NCI-H2107 treated with DMSO at 0.1 percent for 48 hours (cell line): Measurements from ENCODE around the gene IL17RC.
"Not testable (repeated sequence)": the region's sequence is repeated elsewhere in the genome, so short reads cannot be mapped to it uniquely, and the experiment has no call there.

ENCODE experiments used
- DNase-seq: peaks from one replicate; lab custom pipeline; 2025; ENCODE audit not compliant: unreplicated experiment; lab: John Stamatoyannopoulos, UW

The IL17RC gene

DNA sequence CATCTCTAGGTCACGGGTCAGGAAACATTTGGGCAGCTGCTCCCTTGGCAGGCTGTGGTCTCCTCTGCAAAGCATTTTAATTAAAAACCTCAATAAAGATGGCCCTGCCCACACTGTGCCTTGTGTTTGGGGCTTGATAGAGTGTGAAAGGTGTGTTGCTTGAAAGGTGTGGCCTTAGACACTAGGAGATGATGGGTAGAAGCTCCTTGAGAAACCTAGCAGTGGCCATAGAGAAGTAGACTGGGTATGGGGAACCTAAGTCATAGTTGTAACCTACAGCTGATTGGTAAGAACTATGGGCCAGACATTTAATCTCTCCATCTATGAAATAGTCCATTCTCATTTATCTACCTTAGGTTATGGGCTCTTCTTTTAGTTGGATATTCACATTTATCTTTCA is 23.2 kb upstream of the IL17RC start:
- DNase-seq, result no peak

DNA sequence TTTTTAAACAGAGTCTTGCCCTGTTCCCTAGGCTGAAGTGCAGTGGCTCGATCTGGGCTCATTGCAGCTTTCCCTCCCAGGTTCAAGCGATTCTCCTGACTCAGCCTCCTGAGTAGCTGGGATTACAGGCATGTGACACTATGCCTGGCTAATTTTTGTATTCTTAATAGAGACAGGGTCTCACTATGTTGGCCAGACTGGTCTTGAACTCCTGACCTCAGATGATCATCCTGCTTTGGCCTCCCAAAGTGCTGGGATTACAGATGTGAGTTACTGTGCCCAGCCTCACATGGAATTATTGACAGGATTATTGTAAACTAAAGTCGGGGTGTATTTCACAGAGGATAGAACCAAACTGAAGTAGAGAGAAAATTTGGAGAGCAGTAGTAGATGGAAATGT is 21.2 kb upstream of the IL17RC start:
- DNase-seq, result not testable (repeated sequence)

DNA sequence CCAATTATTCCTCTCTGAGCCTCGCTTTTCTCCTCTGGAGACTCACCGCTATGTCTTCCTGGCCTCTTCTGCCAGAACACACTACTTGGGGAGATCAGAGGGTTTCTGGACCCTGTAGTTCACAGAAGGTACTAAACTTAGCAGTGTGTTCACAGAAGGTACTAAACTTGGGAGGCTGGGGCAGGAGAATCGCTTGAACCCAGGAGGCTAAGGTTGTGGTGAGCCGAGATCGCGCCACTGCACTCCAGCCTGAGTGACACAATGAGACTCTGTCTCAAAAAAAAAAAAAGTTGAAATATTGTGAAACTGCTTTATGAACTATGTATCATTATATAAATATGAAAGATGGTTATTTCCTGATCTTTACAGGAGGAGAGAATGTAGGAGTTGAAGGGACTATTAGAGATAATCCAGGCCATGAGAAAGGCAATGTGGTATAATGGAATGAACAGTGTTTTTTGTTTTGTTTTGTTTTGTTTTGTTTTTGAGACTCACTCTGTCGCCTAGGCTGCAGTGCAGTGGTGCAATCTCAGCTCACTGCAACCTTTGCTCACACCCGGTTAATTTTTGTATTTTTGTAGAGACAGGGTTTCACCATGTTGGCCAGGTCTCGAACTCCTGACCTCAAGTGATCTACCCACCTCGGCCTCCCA is 20.0 kb upstream of the IL17RC start:
- not testable (repeated sequence) for DNase-seq

DNA sequence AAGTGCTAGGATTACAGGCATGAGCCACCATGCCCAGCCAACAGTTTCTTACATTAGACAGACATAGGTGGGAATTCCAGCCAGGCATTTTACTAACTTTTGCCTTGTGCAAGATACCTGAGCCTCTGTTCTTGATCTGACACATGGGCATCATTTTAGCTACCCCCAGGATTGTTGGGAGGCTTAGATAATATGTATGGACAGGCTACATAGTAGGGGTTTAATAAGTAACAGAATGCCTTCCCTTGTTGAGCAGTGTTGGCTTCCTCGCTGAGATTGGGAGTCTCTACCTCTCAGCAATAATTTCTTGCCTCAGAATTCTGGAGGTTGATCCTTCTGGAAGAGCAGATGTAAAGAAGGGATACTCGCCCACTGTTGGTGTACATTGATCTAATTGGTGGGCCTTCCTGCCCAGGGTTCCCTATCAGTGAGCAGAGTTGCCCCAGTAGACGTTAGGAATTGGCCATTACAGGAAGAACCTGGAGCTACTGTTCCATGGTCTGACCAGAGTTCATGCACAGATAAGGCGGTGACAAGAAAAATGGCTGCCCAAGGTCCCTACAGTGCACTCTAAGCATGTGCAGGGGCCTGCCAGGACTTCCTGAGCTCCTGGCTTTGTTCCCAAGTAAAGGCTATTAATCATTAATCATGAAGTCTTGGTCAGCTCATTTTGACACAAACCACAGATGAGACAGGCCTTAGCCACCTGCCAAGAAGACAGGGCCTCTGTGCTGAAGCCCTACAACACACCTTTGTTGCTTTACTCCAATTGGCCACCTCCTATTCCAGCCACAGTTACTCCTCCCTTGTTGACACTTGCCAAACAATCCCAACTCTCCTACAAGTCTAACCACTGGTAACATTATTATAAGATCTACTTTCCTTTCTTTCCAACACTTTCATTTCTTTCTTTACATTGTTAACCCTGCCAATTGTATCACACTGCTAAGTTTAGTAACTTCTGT is 19.2 kb upstream of the IL17RC start:
- no peak for DNase-seq

DNA sequence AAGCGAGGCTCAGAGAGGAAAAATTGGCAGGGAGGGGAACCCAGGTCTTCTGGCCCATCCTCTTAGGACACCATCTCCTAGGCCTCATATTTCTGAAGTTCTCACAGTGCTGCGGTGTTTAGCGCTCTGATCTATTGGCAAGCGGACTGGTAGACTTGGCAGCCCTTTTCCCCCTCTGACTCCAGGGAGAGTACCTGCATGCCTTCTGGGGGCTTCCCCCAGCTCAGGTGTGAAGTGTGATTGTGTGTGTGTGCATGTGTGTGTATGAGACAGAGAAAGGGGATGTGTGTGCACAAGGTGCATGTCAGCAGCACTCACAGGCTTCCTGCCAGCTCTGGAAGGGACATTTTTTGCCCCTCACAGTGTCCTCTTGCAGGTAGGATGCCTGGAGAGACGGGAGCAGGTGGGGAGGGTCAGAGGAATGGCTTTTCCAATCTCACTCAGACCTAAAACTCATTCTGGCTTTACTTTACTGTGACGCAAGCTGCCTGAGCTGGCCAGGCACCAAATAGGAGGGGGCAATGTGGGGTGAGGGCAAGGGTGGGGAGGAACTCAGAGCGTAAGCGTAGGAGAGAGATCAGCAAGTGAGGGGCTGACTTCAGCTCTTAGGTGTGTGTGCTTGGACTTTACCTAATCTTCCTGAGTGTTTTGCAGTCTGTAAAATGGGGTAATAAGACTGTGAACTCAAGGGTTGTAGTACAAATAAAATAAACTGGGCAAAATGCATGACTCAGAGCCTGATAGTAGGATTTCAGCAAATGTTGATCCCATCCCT is 18.2 kb upstream of the IL17RC start:
- DNase-seq, result no peak

DNA sequence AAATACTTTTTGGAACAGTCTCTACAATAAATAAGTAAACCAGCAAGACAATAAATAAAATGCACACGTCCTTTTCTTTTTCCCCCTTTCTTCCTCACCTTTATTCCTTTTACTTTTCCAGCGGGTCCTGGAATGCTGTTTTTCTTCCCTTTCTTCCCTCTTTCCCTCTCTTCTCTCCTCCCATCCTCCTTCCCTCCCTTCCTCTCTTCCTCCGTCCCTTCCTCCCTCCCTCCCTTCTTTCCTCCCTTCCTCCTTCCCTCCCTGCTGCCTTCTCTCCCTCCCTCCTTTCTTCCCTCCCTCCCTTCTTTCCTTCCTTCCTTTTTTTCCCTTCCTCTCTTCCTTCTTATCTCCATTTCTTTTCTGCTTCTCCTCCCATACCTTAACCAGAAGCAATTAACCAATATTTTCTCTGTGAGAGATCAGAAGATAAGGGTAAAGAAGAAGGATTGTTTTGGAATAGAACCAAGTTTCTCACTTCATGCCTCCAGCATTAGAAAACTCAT is 17.6 kb upstream of the IL17RC start:
- no peak for DNase-seq

DNA sequence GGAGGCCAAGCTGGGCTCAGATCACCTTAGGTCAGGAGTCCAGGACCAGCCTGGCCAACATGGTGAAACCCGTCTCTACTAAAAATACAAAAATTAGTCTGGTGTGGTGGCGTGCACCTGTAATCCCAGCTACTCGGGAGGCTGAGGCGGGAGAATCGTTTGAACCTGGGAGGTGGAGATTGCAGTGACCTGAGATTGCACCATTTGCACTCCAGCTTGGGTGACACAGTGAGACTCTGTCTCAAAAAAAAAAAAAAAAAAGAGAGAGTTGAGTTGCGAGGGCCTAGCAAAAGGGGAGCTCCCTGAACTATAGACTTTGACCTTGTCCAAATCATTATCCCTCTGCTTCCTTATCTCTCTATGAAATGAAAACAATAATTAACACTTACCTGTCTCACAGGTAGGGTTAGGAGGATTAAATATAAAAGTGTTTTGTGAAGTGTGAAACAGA is 15.9 kb upstream of the IL17RC start:
- not testable (repeated sequence) for DNase-seq

DNA sequence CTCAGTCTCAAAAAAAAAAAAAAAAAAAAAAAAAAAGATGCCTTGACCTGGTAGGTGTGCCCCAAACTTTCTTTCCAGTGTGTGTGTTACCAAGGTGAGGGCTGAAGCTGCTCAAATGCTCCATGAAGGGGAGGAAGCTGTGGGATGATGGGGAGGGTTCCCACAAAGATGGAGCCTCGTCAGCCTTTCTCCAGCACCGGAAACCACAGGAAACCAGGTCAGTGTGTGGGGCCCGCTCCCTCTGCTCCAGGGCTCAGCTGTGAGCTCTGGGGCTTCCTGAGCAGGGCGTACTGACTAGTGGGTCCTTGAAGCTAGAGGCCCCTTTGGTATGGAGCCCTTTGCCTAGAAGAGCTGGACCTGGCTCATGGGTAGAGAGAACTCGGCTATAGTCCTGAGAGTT is 14.9 kb upstream of the IL17RC start:
- no peak for DNase-seq

DNA sequence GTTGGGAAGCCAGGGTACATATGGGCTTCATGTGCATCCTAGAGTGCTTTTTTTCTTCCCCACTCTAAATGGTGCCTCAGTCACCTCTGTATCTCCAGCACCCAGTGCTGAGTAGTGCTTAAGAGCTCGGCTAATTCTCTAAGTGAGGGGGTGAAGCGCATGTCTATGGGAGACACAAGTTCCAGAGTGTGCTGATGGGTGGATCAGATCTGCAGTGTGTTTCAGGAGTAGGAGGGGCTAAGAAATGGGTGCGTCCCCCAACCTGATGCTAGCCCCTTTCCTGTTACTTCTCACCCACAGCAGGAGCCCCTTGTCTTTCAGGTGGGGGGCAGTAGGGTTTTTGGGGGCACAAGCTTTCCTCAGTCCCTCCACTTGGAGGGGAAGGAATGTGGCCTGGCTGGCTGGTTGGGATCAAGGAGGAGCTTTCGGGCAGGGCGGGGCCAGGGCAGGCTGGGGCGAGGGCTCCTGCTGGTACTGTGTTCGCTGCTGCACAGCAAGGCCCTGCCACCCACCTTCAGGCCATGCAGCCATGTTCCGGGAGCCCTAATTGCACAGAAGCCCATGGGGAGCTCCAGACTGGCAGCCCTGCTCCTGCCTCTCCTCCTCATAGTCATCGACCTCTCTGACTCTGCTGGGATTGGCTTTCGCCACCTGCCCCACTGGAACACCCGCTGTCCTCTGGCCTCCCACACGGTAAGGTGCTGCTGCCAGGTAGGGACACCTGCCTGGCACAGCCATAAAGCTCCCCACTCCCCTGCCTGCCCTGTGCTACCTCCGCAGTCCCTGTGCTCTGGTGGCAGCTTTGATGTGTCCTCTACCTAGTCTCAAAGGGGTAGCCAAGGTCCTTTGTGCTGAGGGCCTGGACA is 14.3 kb upstream of the IL17RC start, which contains the start of gene IL17RE:
IL17RE (plus strand) TSS at position 477 of the 866 bp plus-strand sequence; CDS start at position 562, 85 bp downstream.
- peak; percentile 20 for DNase-seq

DNA sequence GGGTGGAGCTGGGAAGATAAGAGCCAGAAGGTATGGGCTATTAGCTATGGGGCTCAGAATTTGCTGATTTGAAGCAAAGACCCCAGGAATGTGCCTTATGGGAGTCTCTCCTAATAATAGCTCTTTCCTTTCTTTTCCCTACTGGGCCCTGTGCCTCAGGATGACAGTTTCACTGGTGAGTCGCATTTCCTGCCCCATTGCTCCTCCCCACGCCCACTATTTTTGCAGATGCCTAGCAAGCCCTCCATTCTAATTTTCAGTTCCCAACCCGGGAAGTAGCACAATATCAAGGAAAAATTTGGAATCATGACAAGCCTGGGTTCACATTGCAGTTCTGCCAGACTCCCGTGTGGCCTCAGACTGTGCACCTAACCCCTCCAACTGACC is 13.7 kb upstream of the IL17RC start:
- DNase-seq, result no peak

DNA sequence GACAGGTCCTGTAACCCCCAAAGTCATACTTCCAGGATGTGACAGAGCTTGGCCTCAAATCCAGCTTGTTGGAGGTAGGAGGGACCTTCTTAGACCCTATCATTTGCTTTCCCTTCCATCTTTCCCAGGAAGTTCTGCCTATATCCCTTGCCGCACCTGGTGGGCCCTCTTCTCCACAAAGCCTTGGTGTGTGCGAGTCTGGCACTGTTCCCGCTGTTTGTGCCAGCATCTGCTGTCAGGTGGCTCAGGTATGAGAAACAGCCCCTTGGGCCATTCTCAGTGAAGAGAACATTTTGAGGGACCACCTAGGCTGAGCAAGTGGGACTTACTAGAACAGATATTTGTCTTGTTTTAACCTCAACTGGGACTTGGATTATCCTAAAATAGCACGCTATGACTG is 13.0 kb upstream of the IL17RC start:
- DNase-seq, result no peak

DNA sequence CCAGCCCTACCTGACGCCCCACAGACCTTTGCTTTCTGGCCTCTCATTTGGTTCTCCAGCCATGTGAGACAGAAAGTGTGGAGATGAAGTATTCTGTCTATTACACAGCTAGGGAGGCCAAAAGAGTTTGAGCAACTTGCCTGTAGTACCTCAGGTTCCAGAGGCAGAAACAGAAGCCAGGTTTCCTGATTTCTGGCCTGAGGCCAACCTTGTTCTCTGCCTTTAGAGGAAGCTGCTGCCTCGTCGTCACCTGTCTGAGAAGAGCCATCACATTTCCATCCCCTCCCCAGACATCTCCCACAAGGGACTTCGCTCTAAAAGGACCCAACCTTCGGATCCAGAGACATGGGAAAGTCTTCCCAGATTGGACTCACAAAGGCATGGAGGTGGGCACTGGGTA is 10.4 kb upstream of the IL17RC start:
- DNase-seq, result no peak

DNA sequence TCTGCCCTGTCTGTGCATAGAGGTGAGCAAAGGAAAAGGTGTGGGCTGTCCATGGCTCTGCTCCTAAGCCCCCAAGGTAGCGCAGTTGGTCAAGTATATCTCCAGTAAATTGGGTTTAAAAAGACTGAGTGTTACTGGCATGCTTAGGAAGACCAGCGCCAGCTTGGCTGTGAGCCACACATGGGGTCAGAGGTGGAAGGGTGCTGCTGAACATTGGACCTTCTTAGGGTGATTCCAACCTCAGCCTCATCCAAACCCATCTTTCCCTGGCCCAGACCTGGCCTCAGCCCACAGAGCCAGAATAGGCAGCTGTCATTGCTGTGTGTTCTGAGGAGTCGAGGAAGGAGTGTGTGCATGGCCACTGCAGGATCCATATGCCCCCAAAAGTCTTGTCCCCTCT is 8.6 kb upstream of the IL17RC start:
- no peak for DNase-seq

DNA sequence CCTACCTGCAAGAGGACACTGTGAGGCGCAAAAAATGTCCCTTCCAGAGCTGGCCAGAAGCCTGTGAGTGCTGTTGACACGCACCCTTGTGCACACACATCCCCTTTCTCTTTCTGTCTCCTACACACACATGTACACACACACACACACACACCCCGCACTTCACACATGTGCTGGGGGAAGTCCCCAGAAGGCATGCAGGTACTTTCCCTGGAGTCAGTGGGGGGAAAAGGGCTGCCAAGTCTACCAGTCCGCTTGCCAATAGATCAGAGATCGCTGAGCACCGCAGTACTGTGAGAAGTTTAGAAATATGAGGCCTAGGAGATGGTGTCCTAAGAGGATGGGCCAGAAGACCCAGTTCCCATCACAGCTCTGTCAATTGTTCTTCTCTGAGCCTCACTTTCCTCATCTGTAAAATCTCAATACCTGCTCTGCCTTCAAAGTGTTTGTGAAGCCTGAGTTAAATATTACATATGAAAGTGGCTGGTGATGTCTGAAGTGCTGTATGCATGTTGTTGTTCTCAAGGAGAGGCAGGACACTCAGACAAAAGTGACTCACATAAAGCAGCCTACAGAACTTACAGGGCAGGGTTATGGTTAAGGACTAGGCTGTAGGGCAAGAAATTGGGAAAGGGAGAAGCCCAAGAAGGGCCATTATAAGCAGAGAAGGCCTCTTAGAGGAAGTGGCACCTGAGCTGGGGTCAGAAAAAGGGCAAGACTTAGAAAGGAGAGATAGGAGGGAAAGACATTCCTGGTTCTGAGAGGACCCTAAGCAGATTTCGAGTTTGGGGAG is 7.5 kb upstream of the IL17RC start:
- no peak for DNase-seq

DNA sequence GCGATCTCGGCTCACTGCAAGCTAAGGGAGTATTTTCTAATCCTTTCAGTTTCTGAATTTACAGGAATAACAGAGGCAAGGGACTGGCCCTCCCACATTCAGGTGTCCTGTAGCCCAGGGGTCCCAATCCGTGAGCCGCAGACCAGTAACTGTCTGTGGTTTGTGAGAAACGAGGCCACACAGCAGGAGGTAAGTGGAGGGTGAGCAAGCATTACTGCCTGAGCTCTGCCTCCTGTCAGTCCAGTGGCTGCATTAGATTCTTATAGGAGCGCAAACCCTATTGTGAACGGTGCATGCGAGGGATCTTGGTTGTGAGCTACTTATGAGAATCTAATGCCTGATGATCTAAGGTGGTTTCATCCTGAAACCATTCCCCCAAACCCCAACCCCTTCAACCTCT is 5.0 kb upstream of the IL17RC start:
- no peak for DNase-seq

DNA sequence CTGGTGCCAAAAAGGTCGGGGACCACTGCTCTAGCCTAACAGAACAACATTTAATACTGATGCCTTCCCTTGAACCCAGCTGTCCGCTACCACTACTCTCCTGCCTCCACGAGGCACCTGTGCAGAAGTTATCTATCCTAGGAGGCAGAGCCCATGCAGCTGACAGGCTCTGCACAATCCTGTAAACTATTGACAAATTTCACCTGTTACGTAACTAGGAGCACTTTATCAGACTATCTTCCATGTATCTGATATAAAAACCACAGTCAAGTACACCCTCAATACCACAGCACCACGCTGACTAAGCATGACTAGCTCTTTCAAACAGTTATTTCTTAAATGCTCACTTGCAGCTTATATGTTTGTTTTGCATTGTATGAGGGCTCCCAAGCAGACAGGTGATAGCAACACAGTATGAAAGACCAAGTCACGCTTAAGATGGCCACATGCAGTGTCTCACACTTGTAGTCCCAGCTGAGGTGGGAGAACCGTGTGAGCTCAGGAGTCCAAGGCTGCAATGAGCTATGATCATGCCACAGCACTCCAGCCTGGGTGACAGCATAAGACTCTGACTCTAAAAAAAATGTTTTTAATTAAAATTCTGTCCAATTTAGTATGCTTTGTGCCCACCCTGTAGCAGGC is 4.5 kb upstream of the IL17RC start:
- DNase-seq, result peak; percentile 80

DNA sequence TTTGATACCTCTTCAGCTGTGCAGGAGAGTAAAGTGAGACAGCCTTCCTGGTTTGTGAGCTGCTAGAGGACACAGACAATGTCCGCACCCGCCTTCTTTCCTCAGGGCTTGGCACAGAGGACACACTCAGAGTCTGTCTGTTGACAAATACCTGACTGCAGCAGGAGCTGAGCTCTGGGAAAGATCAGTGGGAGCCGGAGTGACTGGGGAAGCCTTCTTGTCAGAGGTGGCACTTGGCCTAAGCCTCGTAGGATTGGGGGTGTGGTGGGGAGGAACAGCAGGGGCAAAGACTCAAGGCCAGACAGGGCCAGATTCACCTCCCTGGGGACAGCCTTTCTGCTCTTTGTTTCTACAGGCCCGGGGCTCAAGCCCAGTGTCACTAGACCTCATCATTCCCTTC is 3.3 kb upstream of the IL17RC start:
- no peak for DNase-seq

DNA sequence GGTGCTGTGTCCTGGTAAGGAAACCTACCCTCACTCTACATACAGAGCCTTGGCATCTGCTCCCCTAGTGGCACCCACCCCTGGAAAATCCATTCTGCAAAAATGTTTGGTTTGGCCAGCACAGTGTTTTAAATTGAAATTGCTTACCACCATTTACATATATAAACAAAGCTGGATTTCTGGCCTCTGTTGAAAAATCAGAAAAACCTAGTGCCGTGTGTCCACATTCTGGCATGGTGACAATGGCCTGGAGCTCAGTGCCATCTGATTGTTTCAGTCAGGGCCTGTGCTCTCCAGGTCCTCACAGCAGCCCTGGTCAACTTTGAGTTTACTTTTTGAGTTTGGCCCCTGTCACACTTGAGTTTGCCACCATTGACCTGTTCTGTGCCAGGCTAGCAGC is 2.9 kb upstream of the IL17RC start:
- DNase-seq, result no peak
